Measurements from ENCODE around the gene FER.

Gene FER

GRCh38 chr5:109234381-109234780 lies 486.7 kb downstream of the FER start:
- in situ Hi-C loops (cut with MboI; ENCODE audit: low sequenced_read_pairs, unreplicated experiment) = no loop called here

DNA sequence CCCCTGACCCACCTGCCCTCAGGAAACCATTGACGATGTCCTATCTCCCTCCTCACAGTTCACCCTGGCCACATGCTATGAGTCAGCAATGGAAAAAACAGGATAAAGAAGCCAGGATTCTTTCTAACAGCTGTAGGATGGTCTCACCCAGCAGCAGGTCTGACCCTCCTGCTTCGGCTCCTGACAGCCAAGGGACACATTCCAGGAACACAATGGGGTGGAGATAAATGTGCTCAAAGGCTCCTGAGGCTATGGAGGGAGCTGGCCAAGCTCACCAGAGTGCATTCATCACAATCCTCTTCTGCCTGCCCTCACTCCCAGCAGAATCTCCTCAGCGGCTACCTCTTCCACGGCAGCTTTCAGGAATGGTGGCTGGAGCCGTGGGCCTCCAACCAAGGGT lies 491.8 kb downstream of the FER start:
- in situ Hi-C loops (cut with MboI; ENCODE audit: low sequenced_read_pairs, unreplicated experiment) = no loop called here
- TF ChIP-seq, protein P1, sequence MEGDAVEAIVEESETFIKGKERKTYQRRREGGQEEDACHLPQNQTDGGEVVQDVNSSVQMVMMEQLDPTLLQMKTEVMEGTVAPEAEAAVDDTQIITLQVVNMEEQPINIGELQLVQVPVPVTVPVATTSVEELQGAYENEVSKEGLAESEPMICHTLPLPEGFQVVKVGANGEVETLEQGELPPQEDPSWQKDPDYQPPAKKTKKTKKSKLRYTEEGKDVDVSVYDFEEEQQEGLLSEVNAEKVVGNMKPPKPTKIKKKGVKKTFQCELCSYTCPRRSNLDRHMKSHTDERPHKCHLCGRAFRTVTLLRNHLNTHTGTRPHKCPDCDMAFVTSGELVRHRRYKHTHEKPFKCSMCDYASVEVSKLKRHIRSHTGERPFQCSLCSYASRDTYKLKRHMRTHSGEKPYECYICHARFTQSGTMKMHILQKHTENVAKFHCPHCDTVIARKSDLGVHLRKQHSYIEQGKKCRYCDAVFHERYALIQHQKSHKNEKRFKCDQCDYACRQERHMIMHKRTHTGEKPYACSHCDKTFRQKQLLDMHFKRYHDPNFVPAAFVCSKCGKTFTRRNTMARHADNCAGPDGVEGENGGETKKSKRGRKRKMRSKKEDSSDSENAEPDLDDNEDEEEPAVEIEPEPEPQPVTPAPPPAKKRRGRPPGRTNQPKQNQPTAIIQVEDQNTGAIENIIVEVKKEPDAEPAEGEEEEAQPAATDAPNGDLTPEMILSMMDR (IDR thresholded peaks at IDR 0.05; ENCODE audit: borderline replicate concordance, control extremely low read depth, extremely low read depth, insufficient read depth, missing control alignments) = no peak
- DNase-seq (ENCODE audit: low spot score) = no peak

More at GRCh38 chr5:109234381-109234780, 486.7 kb downstream of the FER start:
- TF ChIP-seq, protein P1 (IDR thresholded peaks at IDR 0.05; ENCODE audit: borderline replicate concordance, control extremely low read depth, extremely low read depth, insufficient read depth, missing control alignments) = no peak
- no peak for DNase-seq (ENCODE audit: low spot score)

GRCh38 chr5:109242518-109242917 lies 494.8 kb downstream of the FER start:
- TF ChIP-seq, protein P1 (IDR thresholded peaks at IDR 0.05; ENCODE audit: borderline replicate concordance, control extremely low read depth, extremely low read depth, insufficient read depth, missing control alignments) = no peak
- in situ Hi-C loops (cut with MboI; ENCODE audit: low sequenced_read_pairs, unreplicated experiment) = no loop called here
- no peak for DNase-seq (ENCODE audit: low spot score)

GRCh38 chr5:109246395-109246794 lies 498.7 kb downstream of the FER start:
- DNase-seq (ENCODE audit: low spot score) = no peak
- in situ Hi-C loops (cut with MboI; ENCODE audit: low sequenced_read_pairs, unreplicated experiment) = no loop called here
- TF ChIP-seq, protein P1 (IDR thresholded peaks at IDR 0.05; ENCODE audit: borderline replicate concordance, control extremely low read depth, extremely low read depth, insufficient read depth, missing control alignments) = no peak
